H9 (cell line): ENCODE results near the gene COX6B2. TPM values are rescaled to one million over a fixed set of nuclear protein-coding genes. Genes with fewer than 3 reads are reported as not detected.
A peak's percentile ranks its signal among the peaks of the same experiment; 100 is the strongest.

Experiments used
- DNase-seq: peaks from one replicate; pipeline ENCODE4 v3.0.0-alpha.2; 2017
- H2AFZ ChIP-seq: one replicate; pipeline ENCODE4 v1.6.1; 2013; ENCODE audit warnings: mild to moderate bottlenecking, low read length, control low read depth, moderate library complexity
- H2AK5ac ChIP-seq: 2 replicates; pipeline ENCODE4 v1.6.1; 2013; ENCODE audit warnings: low read length, control low read depth, mixed read lengths; ENCODE audit not compliant: insufficient read length
- H2BK120ac ChIP-seq: one replicate; pipeline ENCODE4 v1.6.1; 2013; ENCODE audit warnings: low read depth, mild to moderate bottlenecking, low read length, control low read depth, inconsistent platforms; ENCODE audit not compliant: poor library complexity, severe bottlenecking
- H2BK12ac ChIP-seq: 2 replicates; pipeline ENCODE4 v1.6.1; 2013; ENCODE audit warnings: low read length, control low read depth, mixed read lengths, low read depth; ENCODE audit not compliant: insufficient read length
- H2BK15ac ChIP-seq: 2 replicates; pipeline ENCODE4 v1.6.1; 2013; ENCODE audit warnings: low read depth, low read length, control low read depth
- H2BK20ac ChIP-seq: one replicate; pipeline ENCODE4 v1.6.1; 2013; ENCODE audit warnings: low read depth, mild to moderate bottlenecking, low read length, control low read depth, inconsistent platforms; ENCODE audit not compliant: poor library complexity, severe bottlenecking
- H2BK5ac ChIP-seq: 2 replicates; pipeline ENCODE4 v1.6.1; 2013; ENCODE audit warnings: low read length, control low read depth, mixed read lengths; ENCODE audit not compliant: insufficient read length
- H3K14ac ChIP-seq: 2 replicates; pipeline ENCODE4 v1.6.1; 2013; ENCODE audit warnings: low read length, control low read depth; ENCODE audit not compliant: insufficient read depth
- H3K18ac ChIP-seq: 2 replicates; pipeline ENCODE4 v1.6.1; 2013; ENCODE audit warnings: low read depth, mild to moderate bottlenecking, mixed read lengths, low read length, control low read depth; ENCODE audit not compliant: insufficient read length
- H3K23ac ChIP-seq: 2 replicates; pipeline ENCODE4 v1.6.1; 2013; ENCODE audit warnings: low read length, control low read depth, mixed read lengths, low read depth; ENCODE audit not compliant: insufficient read length
- H3K23me2 ChIP-seq: 2 replicates; pipeline ENCODE4 v1.6.1; 2013; ENCODE audit warnings: low read depth, mild to moderate bottlenecking, mixed read lengths, low read length, control low read depth; ENCODE audit not compliant: insufficient read length, poor library complexity, severe bottlenecking
- H3K27ac ChIP-seq: 2 replicates; pipeline ENCODE4 v1.5.1; 2013; ENCODE audit warnings: low read length, control low read depth, mixed read lengths, low read depth; ENCODE audit not compliant: insufficient read length
- H3K27me3 ChIP-seq: 2 replicates; pipeline ENCODE4 v1.6.1; 2013; ENCODE audit warnings: low read length, control low read depth, inconsistent platforms; ENCODE audit not compliant: insufficient read depth
- H3K4ac ChIP-seq: 2 replicates; pipeline ENCODE4 v1.6.1; 2013; ENCODE audit warnings: low read depth, mild to moderate bottlenecking, control low read depth, inconsistent platforms, low read length, moderate library complexity
- H3K4me1 ChIP-seq: 2 replicates; pipeline ENCODE4 v1.6.1; 2013; ENCODE audit warnings: low read length, control low read depth, inconsistent platforms; ENCODE audit not compliant: insufficient read depth
- H3K4me2 ChIP-seq: 2 replicates; pipeline ENCODE4 v1.6.1; 2013; ENCODE audit warnings: low read length, control low read depth, mixed read lengths; ENCODE audit not compliant: insufficient read length, insufficient read depth
- H3K56ac ChIP-seq: 2 replicates; pipeline ENCODE4 v1.6.1; 2013; ENCODE audit warnings: low read depth, mild to moderate bottlenecking, mixed read lengths, low read length, control low read depth; ENCODE audit not compliant: insufficient read length
- H3K79me1 ChIP-seq: 2 replicates; pipeline ENCODE4 v1.6.1; 2013; ENCODE audit warnings: low read depth, mild to moderate bottlenecking, moderate library complexity, low read length, control low read depth, inconsistent platforms; ENCODE audit not compliant: insufficient read depth, poor library complexity, severe bottlenecking
- H3K79me2 ChIP-seq: 2 replicates; pipeline ENCODE4 v1.6.1; 2013; ENCODE audit warnings: low read length, control low read depth, inconsistent platforms; ENCODE audit not compliant: insufficient read depth
- H3K9ac ChIP-seq: 2 replicates; pipeline ENCODE4 v1.6.1; 2013; ENCODE audit warnings: low read length, control low read depth, mixed read lengths; ENCODE audit not compliant: insufficient read length; ENCODE audit errors: extremely low read depth
- H3K9me3 ChIP-seq: one replicate; pipeline ENCODE4 v1.6.1; 2013; ENCODE audit warnings: low read depth, low read length, inconsistent platforms; ENCODE audit not compliant: control insufficient read depth
- H3T11ph ChIP-seq: one replicate; pipeline ENCODE4 v1.6.1; 2013; ENCODE audit warnings: mild to moderate bottlenecking, low read length, control low read depth, inconsistent platforms
- H4K20me1 ChIP-seq: one replicate; pipeline ENCODE4 v1.6.1; 2013; ENCODE audit not compliant: control insufficient read depth, insufficient read length, insufficient read depth
- H4K5ac ChIP-seq: 2 replicates; pipeline ENCODE4 v1.6.1; 2013; ENCODE audit warnings: low read depth, mild to moderate bottlenecking, mixed read lengths, low read length, control low read depth; ENCODE audit not compliant: insufficient read length
- H4K8ac ChIP-seq: replicated peaks from 2 replicates; pipeline ENCODE4 v1.6.1; 2013; ENCODE audit warnings: low read length, control low read depth, mixed read lengths, low read depth; ENCODE audit not compliant: insufficient read length
- H4K91ac ChIP-seq: 2 replicates; pipeline ENCODE4 v1.6.1; 2013; ENCODE audit warnings: low read depth, mild to moderate bottlenecking, moderate library complexity, mixed read lengths, low read length, control low read depth; ENCODE audit not compliant: insufficient read length
- H3K27ac Mint-ChIP-seq, 3 experiments: 2 replicates in 2 of 3; 3 replicates in 1 of 3; pipeline ENCODE4 v1.8.0; 2020 to 2021; ENCODE audit warnings: mixed read lengths in 3 of 3, mild to moderate bottlenecking in 1 of 3, moderate library complexity in 1 of 3
- H3K27me3 Mint-ChIP-seq: 2 replicates; pipeline ENCODE4 v1.8.0; 2021; ENCODE audit warnings: low read depth, mild to moderate bottlenecking, moderate library complexity, mixed read lengths
- H3K36me3 Mint-ChIP-seq, 3 experiments: 2 replicates in 2 of 3; 3 replicates in 1 of 3; pipeline ENCODE4 v1.8.0; 2020 to 2021; ENCODE audit warnings: low read depth in 3 of 3, mixed read lengths in 3 of 3; ENCODE audit not compliant: insufficient read depth in 1 of 3
- H3K4me1 Mint-ChIP-seq, 2 experiments: 2 replicates each; pipeline ENCODE4 v1.8.0; 2020; ENCODE audit warnings: mixed read lengths in 2 of 2
- H3K4me3 Mint-ChIP-seq, 2 experiments: 2 replicates in 1 of 2; 3 replicates in 1 of 2; pipeline ENCODE4 v1.8.0; 2020 to 2021; ENCODE audit warnings: mild to moderate bottlenecking in 2 of 2, mixed read lengths in 2 of 2, moderate library complexity in 1 of 2
- H3K9me3 Mint-ChIP-seq, 2 experiments: 2 replicates in 1 of 2; 3 replicates in 1 of 2; pipeline ENCODE4 v1.8.0; 2020; ENCODE audit warnings: mild to moderate bottlenecking in 2 of 2, mixed read lengths in 2 of 2, moderate library complexity in 1 of 2
- CTCF ChIP-seq: fragments of 200-600 bp; sonication (generic); conservative IDR thresholded peaks from 3 replicates; pipeline ENCODE4 v1.8.0; 2021; ENCODE audit warnings: antibody characterized with exemption, mild to moderate bottlenecking
- WGBS: extraction: QIAGEN DNeasy Blood & Tissue Kit; methylation state at CpG from one replicate; pipeline ENCODE4 v1.1.7; 2013; ENCODE audit warnings: missing lambda C conversion rate, low lambda C conversion rate, mixed read lengths; ENCODE audit not compliant: insufficient read length; ENCODE audit errors: extremely low coverage; 5-methylcytosine and 5-hydroxymethylcytosine counted together
- total RNA-seq: library from RNA; stranded (reverse); gene quantifications from 2 replicates; pipeline ENCODE4 v1.2.1, GENCODE V29; 2021

The COX6B2 gene
- total RNA-seq, 1 experiment from 2014 or later: 4.0 TPM

DNA sequence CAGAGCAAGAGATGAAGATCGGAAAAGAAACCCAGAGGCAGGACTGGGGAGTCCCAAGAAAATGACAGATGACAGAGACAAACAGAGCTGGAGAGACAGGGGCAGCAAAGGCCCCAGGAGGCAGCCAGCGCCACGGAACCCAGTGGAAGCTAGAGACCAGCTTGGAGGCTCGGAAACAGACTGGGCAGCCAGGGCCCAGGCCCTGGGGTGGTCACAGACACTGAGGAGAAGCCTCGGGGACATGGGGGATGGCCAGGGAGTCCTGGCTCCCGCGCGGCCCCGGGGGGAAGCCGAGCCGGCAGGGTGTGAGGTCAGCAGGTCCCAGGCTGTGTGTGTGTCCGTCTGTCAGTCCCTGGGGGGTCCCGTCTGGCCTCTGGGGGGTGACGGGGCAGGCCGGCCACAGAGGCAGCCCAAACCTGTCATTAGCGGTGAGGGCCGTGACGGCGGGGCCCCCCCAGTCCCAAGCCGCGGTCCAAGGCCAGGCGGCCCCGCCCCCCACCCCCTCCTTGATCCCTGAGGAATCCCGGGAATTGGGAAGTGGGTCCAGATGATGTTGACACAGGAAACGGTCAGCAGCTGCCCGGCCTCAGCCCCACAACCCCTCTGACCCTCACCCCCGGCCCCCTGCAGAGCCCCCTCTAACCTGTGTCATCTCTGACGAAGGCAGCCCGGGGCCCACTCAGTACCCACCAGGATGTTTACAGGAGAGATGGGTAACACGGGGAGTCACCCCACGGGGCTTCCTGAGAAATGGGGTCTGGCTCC lies 19.7 kb upstream of the COX6B2 start:
- H3K36me3 Mint-ChIP-seq: peaks cover 0 to 6% (median 0%) of the 10 kb centered on the region in 3 experiments; a peak in 1 of 7 replicates
- Histone ChIP-seq H2BK20ac (no peak overlapping the region), H2BK15ac (no peak overlapping the region), H3K14ac (no peak overlapping the region; the same call in 1 of the 2 replicates), H3K9me3 (no peaks in the 10 kb centered on the region), H3K79me1 (no peaks in the 10 kb centered on the region), H3K56ac (no peak overlapping the region), H4K5ac (no peak overlapping the region), H2BK5ac (no peak overlapping the region), H2BK12ac (no peak overlapping the region), H3K9ac (no peak overlapping the region), H4K20me1 (no peaks in the 10 kb centered on the region), H3T11ph (no peak overlapping the region), H2AFZ (no peak overlapping the region), H3K27me3 (peaks cover 5% of the 10 kb centered on the region; the same call in 1 of the 2 replicates), H3K79me2 (no peaks in the 10 kb centered on the region), H2AK5ac (no peak overlapping the region), H3K18ac (no peak overlapping the region), H4K91ac (no peak overlapping the region), H3K4ac (no peak overlapping the region), H3K27ac (no peak overlapping the region), H3K23me2 (peaks cover 17% of the 10 kb centered on the region), H3K4me1 (no peaks in the 10 kb centered on the region; the same call in 1 of the 2 replicates), H3K4me2 (peak overlapping the region; percentile 33), H2BK120ac (no peak overlapping the region), H3K23ac (no peak overlapping the region), H4K8ac (no peak overlapping the region)
- H3K27me3 Mint-ChIP-seq: peaks cover 70% of the 10 kb centered on the region
- H3K4me3 Mint-ChIP-seq: peak overlapping the region; percentile 4 to 51; a peak in 3 of 5 replicates
- no peak for TF ChIP-seq CTCF
- peaks cover 41 to 57% of the 10 kb centered on the region in 2 experiments for H3K4me1 Mint-ChIP-seq
- WGBS: no CpG with 5 or more reads among the region's 31 CpGs
- peaks cover 0 to 5% of the 10 kb centered on the region in 2 experiments; a peak in 2 of 5 replicates for H3K9me3 Mint-ChIP-seq
- no peak for DNase-seq
- H3K27ac Mint-ChIP-seq: peak overlapping the region in 2 of 3 experiments; percentile 17 to 55; a peak in 3 of 7 replicates
